GM12891 (cell line): ENCODE results near the gene NAP1L5.

Source experiments
- POLR2A ChIP-seq: IDR thresholded peaks from 2 replicates; pipeline ENCODE4 v1.6.1; 2011; ENCODE audit warnings: low read depth, low read length, control low read depth
- POLR2AphosphoS5 ChIP-seq: IDR thresholded peaks from 2 replicates; pipeline ENCODE4 v1.6.1; 2011; ENCODE audit warnings: low read depth, low read length, control low read depth
- POU2F2 ChIP-seq: IDR thresholded peaks from 2 replicates; pipeline ENCODE4 v1.6.1; 2011; ENCODE audit warnings: low read depth, mild to moderate bottlenecking, control low read depth, low read length, moderate library complexity
- TAF1 ChIP-seq: IDR thresholded peaks from 2 replicates; pipeline ENCODE4 v1.6.1; 2011; ENCODE audit warnings: low read depth, low read length, control low read depth

DNA sequence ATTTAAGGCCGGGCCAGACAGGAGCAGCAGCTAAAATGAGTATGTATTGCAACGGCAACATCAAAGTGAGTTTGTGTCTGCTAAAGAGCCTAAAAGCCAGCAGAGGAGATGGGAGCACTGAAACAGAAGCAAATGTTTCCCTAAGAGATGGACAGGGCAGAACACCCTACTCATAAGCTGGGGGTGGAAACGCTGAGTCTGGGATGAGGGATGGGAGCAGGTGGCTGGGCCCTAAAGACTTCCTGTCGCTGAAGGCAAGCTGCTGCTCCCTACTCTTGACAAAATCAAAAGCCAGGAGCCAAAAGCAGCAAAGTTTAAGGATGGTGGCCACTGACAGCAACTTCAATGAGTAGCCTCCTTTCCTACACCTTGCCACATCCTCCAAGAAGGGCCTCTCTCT is 40.6 kb upstream of the NAP1L5 start:
- TF ChIP-seq POLR2AphosphoS5 (no peak), POLR2A (no peak), TAF1 (no peak), POU2F2 (no peak)
